ENCODE results near the gene ADAT3. TPM values are rescaled to one million over a fixed set of nuclear protein-coding genes. Genes with fewer than 3 reads are reported as not detected.

ADAT3 gene
- total and polyA plus RNA-seq, 2 donors (not counting 1 experiment from before 2014, with no cell fraction given): 5.3 to 13.4 TPM

DNA sequence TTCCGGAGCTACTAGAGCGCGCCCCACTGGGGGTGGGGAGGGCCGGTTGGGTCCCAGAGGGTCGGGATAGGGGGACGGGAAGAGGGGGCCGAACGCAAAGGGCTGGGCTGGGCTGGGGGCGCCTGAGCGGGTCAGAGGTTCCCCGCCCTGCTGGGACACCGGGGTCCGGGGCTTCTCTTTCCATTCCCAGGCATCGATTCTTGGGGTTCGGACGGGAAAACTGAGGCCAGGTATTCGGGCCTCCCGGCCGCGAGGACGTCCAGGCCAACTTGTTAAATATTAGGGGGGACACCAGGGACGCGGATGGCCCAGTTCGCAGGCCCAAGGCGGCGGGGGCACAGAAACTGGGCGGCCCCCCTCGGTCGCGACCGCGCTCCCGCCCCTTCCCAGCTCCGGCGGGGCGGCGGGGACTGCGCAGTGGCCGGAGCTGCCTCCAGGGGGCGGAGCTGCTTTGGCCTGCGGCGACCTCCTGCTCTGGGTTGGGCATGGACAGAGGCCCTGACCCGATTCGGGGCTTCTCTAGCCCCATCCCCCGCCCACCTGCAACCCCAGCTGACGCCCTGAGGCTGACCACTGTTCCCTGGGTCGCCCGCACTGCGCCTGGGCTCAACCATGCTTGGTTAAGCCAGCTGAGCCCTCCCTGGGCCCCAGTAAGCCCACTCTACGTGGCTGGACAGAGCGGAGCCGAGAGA, 40.6 kb upstream of the ADAT3 start:
- H3K27ac Mint-ChIP-seq: peak overlapping the region; percentile 93
- H3K4me1 ChIP-seq (ENCODE audit: control insufficient read depth in 2 of 2, insufficient read depth in 2 of 2, low read length in 2 of 2): peaks cover 25 to 35% of the 10 kb centered on the region in 2 donors
- H3K9me3 ChIP-seq (ENCODE audit: control extremely low read depth in 1 of 3, control insufficient read depth in 2 of 3, insufficient read depth in 1 of 3, low read length in 2 of 3): no peaks in the 10 kb centered on the region
- H3K27me3 ChIP-seq (replicated peaks in 1 of 4; ENCODE audit: control extremely low read depth in 1 of 4, control insufficient read depth in 3 of 4, insufficient read depth in 4 of 4, low read length in 3 of 4): no peaks in the 10 kb centered on the region
- peak overlapping the region; percentile 73 for H3K9ac ChIP-seq (ENCODE audit: low read length)
- H3K4me1 Mint-ChIP-seq: peaks cover 26% of the 10 kb centered on the region
- 1% methylated on average over 51 of the region's 52 CpGs for WGBS (ENCODE audit: insufficient coverage)
- H3K4me3 Mint-ChIP-seq: peak overlapping the region; percentile 82
- TF ChIP-seq, protein P1, sequence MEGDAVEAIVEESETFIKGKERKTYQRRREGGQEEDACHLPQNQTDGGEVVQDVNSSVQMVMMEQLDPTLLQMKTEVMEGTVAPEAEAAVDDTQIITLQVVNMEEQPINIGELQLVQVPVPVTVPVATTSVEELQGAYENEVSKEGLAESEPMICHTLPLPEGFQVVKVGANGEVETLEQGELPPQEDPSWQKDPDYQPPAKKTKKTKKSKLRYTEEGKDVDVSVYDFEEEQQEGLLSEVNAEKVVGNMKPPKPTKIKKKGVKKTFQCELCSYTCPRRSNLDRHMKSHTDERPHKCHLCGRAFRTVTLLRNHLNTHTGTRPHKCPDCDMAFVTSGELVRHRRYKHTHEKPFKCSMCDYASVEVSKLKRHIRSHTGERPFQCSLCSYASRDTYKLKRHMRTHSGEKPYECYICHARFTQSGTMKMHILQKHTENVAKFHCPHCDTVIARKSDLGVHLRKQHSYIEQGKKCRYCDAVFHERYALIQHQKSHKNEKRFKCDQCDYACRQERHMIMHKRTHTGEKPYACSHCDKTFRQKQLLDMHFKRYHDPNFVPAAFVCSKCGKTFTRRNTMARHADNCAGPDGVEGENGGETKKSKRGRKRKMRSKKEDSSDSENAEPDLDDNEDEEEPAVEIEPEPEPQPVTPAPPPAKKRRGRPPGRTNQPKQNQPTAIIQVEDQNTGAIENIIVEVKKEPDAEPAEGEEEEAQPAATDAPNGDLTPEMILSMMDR (IDR thresholded peaks at IDR 0.05): peak; percentile 79
- no peak for TF ChIP-seq EZH2 (IDR thresholded peaks at IDR 0.05; ENCODE audit: borderline replicate concordance, insufficient read depth, low read depth, low read length, poor library complexity, severe bottlenecking)
- H3K27me3 Mint-ChIP-seq: no peaks in the 10 kb centered on the region
- ATAC-seq (ENCODE audit: low read depth) (peak; percentile 25), DNase-seq (peak; percentile 84)
- H4K20me1 ChIP-seq (ENCODE audit: control insufficient read depth, insufficient read depth, low read length, poor library complexity, severe bottlenecking): peaks cover 30% of the 10 kb centered on the region
- peak overlapping the region; percentile 90 to 95 for H3K27ac ChIP-seq (ENCODE audit: low read length in 2 of 2)
- no peaks in the 10 kb centered on the region for H3K9me3 Mint-ChIP-seq (ENCODE audit: insufficient read depth)
- intact Hi-C loops (cut with micrococcal nuclease): loop anchor here (1.0 to 5.0 kb wide), 8 partner anchors 8 to 403 kb away; partner anchors contain the start of genes ADAT3, IZUMO4, MOB3A and REXO1
- ChIA-PET POLR2A (interaction anchor here (0.5 to 1.4 kb wide), 20 partner anchors 9 to 835 kb away, joined by 3 to 22 read pairs (median 4); partner anchors contain the start of gene REXO1), CTCF (interaction anchor here (0.5 to 3.1 kb wide), 27 partner anchors 9 to 452 kb away, joined by 3 to 22 read pairs (median 4); partner anchors contain the start of genes ABHD17A, ADAT3, IZUMO4 and MOB3A)
- peaks cover 42% of the 10 kb centered on the region for H3K79me2 ChIP-seq (ENCODE audit: control insufficient read depth, insufficient read depth, low read length)
- H3K4me3 ChIP-seq (ENCODE audit: control extremely low read depth in 1 of 5, extremely low read depth in 1 of 5, insufficient read depth in 1 of 5, low read depth in 2 of 5, low read length in 4 of 5): peak overlapping the region in 4 of 5 experiments; percentile 67 to 90 (median 72)
- peak overlapping the region; percentile 84 for H3K4me2 ChIP-seq (replicated peaks; ENCODE audit: low read depth, low read length, poor library complexity, severe bottlenecking)
- H3K36me3 ChIP-seq (replicated peaks in 1 of 2; ENCODE audit: control extremely low read depth in 1 of 2, control insufficient read depth in 1 of 2, extremely low read depth in 1 of 2, insufficient read depth in 2 of 2, low read length in 1 of 2): peaks cover 0 to 5% of the 10 kb centered on the region in 2 experiments
- peak overlapping the region; percentile 76 for H2AFZ ChIP-seq (ENCODE audit: insufficient read depth, low read depth, low read length, poor library complexity, severe bottlenecking)
